HG03060 (cell line): ENCODE measurements around the gene TNNT2.

Experiments
- ATAC-seq: cut with Tn5 transposase; IDR thresholded peaks from one replicate; pipeline ENCODE4 v1.9.1; 2021; ENCODE audit warnings: low read depth, moderate number of reproducible peaks; ENCODE audit not compliant: unreplicated experiment

Gene TNNT2

GRCh38 chr1:201358596-201358995 is 18.9 kb downstream of the TNNT2 start:
- no peak for ATAC-seq

- ATAC-seq = no peak
Measured at GRCh38 chr1:201357636-201358348, 19.7 kb downstream of the TNNT2 start.

GRCh38 chr1:201357211-201357610 is 20.3 kb downstream of the TNNT2 start:
- no peak for ATAC-seq

- ATAC-seq = no peak
Measured at GRCh38 chr1:201356701-201357100, 20.8 kb downstream of the TNNT2 start.

- ATAC-seq = no peak
Measured at GRCh38 chr1:201356236-201356635, 21.2 kb downstream of the TNNT2 start.

- no peak for ATAC-seq
Measured at GRCh38 chr1:201355471-201355870, 22.0 kb downstream of the TNNT2 start.

GRCh38 chr1:201354901-201355295 is 22.6 kb downstream of the TNNT2 start:
- no peak for ATAC-seq

- ATAC-seq = no peak
Measured at GRCh38 chr1:201354151-201354900, 23.2 kb downstream of the TNNT2 start.

GRCh38 chr1:201353186-201353940 is 24.1 kb downstream of the TNNT2 start:
- ATAC-seq = no peak

GRCh38 chr1:201351617-201352016 is 25.9 kb downstream of the TNNT2 start:
- no peak for ATAC-seq

GRCh38 chr1:201350884-201351283 is 26.6 kb downstream of the TNNT2 start:
- ATAC-seq = no peak

GRCh38 chr1:201350361-201350725 is 27.1 kb downstream of the TNNT2 start:
- ATAC-seq = no peak

GRCh38 chr1:201349092-201349491 is 28.4 kb downstream of the TNNT2 start:
- no peak for ATAC-seq

- ATAC-seq = no peak
Measured at GRCh38 chr1:201348211-201348566, 29.3 kb downstream of the TNNT2 start.

GRCh38 chr1:201347498-201348210 is 29.8 kb downstream of the TNNT2 start:
- ATAC-seq = no peak

GRCh38 chr1:201346987-201347386 is 30.5 kb downstream of the TNNT2 start:
- no peak for ATAC-seq

- no peak for ATAC-seq
Measured at GRCh38 chr1:201346337-201346939, 31.0 kb downstream of the TNNT2 start.

GRCh38 chr1:201345081-201345355 is 32.5 kb downstream of the TNNT2 start:
- no peak for ATAC-seq

GRCh38 chr1:201344206-201345080 is 33.0 kb downstream of the TNNT2 start:
- ATAC-seq = no peak

- ATAC-seq = no peak
Measured at GRCh38 chr1:201341377-201341776, 36.1 kb downstream of the TNNT2 start.
